Activated T-helper 1 cell treated with anti-CD3 and anti-CD28 coated beads, Interleukin-2, amount 50 U/mL, for 16 hours (primary cell): ENCODE measurements around the gene AURKB.

Experiments used
- DNase-seq, 2 donors: peaks; one replicate each; pipeline ENCODE4 v3.0.0-alpha.2; 2020; ENCODE audit warnings: low read depth in 1 of 2, low spot score in 1 of 2

Gene AURKB

DNA sequence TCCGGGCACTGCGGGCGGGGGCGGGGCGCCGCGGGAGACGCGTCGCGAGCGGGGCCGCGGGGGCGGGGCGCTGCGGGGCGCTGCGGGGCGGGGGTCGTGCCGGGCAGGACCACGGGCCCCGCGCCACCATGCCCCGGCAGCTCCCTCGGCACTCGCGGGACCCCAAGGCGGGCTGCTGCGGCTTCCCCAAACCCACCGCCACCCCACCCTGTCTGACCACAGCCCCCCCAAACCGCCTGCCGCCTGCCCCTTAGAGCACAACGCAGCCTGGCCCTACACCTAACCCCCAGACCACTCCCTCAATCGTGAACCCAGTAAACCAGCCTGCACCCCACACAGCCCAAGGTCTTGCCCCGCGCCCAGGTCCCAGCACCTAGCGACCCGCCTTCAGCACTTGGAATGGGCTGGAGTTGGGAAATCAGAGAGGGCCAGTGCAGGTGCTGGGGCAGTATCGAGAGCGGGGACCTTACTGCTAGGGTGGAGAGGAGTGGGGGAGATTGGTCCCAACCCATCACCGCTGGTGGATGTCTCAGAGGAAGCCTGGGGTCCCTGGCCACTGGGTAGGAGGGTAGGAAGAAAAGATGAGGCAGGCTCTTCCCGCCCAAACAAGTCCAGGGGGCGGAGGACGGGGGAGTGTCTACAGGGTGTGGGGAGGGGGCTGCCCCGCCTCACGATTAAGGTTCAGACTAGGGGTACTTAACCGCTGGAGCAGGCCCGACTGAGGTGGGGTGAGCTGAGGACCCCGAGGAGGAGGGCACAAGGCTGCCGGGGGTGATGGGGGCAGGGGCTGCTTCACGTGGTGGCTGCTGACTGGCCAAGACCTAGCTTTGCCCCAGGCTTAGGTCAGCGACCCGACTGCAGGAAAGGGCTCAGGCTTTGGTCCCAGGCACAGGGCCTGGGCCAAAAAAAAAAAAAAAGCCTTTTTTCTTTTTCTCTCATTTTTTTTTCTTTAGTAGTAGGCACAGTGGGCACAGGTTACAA is 47.1 kb downstream of the AURKB start:
- no peak for DNase-seq

DNA sequence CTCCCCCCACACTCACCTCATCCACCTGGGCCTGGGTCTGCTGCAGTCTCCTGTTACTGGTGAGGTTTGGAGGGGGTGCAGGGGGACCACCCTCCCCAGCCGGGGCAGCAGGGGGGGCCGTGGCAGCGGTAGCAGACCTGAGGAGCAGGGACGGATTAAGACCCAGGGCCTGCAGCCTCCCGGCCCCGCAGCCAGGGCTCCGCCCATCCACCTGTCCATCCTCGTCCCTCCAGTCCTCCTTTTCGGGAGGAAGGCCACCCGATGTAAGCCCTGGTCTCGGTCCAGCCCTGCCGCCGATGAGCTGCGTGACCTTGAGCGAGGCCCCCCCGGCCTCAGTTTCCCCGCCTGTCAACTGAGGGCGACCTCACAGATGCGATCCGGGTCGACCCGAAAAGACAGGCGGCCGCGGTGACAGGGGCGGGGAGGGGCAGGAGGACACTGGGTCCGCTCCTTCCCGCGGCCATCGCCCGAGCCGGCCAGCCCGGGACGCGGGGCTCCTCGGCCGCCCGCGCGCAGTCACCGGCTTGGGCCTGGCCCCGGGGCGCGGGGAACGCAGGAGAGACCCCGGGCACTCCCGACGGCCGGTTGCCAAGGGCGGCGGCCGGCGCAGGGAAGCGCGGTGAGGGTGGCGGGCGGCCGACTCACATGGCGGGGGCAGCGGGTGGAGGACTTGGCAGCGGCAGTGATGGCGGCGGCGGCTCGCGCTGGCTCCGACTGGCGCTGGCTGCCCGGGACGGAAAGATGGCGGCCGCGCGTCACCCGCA is 48.0 kb downstream of the AURKB start, which contains the start of gene VAMP2:
Gene VAMP2, minus strand, starts transcription at position 716 of the 764 bp plus-strand sequence. Its CDS starts 69 bp downstream, at position 647.
- DNase-seq = peak; percentile 71 to 79

DNA sequence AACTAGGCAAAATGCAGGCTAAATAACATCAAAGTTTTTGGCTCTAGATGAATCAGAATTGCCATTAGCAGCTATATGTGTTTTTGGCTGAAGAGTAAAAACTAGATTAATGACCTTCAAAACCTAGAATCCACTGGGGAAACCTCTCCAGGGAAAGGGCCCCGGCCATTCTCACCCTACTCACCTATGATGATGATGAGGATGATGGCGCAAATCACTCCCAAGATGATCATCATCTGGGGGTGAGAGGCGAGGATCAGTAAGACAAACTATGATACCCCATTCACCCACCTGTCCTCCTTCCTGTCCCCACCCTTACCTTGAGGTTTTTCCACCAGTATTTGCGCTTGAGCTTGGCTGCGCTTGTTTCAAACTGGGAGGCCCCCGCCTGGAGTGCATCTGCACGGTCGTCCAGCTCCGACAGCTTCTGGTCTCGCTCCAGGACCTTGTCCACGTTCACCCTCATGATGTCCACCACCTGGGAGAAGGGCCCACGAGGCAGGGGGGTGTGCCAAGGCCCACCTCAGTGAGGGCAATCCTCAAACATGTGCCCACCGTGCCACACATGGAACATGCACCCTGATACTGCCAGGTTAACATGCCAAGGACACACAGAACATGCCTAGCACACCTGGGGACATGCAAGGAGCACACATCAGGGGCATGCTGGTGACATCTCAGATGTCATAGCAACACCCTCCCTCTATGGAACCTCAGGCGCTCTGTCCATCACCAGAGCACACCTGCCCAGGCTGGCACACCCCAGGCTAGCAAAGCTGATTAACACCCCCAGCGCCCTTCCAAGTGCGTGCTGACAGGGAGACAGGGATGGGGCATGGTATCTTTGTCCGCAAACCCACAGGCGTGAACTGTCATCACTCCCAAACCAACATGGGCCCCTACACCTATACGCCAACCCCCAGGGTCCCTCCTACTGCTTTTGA is 48.8 kb downstream of the AURKB start:
- no peak for DNase-seq

DNA sequence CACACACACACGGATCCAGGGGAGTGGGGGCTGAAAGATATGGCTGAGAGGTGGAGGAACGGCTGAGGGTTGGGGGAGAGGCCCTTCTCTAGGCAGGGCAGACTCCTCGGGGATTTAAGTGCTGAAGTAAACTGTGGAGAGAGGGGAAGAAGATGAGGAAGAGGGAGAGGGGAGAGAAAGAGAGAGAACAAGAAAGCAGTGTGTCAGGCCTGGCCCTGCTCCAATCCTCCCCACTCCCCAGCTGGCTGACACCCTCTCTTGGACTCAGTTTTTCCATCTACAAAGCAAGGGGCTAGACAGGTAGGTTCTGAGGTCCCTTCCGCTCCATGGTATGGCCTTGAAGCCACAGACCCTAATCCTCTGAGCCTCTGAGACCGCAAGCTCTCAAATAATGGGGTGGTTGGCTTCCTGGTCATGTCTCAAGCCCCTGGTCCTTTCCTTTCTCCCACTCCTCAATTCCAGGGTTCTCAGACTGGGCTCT is 49.6 kb downstream of the AURKB start:
- DNase-seq = no peak

DNA sequence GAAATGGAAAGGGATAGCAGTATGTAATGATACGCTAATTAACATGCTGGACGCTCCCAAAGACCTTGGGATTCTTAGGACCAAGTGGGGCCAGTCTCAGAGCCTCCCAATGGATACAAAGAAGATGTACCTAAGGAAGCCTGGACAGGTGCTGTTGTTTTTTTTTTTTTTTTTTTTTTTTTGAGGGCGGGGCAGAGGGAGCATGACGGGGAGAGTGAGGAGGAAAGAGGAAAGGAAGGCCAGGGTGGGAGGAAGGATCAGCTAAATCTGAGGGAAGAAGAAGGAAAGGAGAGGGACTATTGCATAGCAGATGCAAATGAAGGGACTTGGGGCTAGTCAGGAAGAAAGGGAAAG is 50.2 kb downstream of the AURKB start:
- no peak for DNase-seq

DNA sequence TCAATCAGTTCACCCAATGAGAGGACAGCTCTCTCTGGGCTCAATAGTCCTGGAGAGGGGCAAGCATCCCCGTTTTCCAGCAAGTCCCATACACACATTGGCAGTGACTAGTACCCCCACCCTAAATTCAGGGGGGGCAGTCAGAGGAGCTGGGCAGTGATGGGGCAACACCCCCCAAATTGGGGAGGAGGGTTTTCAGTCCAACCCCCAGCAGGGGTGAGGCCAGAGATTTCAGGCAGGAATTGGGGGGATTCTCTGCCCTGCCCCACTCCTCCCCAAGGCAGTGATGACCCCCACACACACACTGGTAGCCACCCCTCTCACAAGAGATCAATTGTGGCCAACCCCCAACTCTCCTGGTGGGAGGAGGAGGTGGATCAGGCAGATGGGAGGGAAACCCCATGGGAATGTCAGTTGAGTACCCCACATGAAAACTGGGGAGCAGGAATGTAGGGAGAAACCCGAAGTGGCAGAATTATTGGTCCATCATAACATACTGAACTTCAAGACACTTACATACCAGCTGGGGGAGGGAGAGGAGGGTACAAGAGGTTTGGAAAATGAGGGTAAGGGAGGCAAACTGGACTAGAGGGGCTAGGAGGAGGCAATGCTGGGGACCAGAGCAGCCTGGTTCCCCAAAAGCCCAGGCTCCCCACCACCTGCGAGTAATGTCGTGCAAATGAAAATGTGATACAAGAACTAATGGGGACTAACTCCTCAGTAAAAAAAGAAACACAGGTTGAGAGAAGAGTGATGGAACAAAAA is 50.7 kb downstream of the AURKB start:
- no peak for DNase-seq

DNA sequence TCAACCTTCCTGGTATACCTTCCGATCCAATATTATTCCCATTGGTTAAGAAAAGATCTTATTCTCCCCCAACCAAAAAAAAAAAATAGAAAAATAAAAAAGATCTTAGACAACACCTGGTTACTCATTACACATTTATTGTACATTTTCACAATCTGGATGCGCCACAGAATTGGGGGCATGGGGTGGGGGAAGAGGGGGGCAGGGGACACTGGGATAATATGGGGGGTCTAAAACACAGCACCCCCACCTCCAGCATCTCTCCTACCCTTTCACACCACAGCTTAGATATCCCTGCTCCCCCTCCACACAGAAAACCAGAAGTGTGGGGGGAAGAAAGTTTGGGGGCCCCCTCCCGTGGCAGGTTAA is 51.4 kb downstream of the AURKB start:
- no peak for DNase-seq

DNA sequence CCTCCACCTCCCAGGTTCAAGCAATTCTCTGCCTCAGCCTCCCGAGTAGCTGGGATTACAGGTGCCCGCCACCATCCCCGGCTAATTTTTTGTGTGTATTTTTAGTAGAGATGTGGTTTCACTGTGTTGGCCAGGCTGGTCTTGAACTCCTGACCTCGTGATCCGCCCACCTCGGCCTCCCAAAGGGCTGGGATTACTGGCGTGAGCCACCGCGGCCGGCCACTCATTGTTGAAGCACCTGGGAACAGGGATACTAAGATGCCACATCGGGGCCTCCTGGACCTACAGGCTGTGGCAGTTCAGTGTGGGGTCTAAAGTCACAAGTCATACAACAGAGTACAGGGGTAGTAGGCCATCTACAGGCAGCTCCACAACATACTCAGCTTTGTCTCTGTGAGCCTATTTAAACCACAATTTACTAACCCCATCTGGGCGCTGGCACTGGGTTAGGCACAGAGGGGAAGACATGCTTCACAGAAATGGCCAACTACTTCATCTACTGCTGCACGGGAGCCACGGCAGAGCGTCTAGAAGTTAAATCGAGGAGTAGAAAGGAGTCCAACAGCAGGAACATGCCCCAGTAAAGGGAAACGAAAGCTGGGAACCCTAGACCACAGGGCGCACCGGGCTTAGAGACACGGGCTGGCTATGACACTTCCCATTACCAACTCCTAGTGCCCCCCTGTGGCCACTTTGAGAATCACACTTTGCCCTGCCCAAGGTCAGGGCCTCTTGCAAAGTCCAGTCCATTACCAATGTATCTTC is 51.9 kb downstream of the AURKB start:
- peak; percentile 80 to 81 for DNase-seq

DNA sequence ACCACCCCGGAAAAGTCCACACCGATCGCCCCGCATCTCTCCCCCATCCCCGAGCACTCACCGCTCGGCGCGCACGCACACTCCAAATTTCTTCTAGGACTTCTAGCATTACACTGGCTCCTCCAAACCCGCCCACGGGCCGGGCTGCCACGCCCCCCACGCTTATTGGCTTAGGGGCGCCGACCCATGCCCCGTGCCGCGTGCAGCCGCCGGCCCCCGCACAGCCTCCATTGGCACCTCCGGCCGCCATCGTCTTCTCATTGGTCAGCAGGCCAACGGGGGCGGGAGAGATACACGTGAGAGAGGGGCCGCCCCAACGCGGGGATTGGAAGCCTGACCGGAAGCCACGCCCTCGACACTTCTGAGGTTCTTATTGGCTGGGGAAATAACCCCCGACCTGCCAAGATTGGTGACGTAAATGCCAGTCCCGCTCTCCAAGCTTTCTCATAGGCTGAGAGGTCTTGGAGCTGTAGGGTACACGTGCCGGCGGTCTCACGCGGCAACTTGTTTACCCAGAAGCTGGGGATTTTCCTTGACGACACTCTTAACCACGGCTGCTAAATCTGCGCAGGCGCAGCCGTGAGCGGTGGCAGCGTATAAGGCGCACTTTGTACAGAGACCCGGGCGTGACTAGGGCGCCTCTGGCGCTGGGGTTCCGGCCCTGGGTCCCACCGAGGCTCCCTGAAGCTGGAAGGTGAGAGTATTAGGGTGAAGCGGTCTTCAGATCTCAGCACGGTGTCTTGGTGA is 54.0 kb downstream of the AURKB start:
- peak; percentile 99 to 100 for DNase-seq

DNA sequence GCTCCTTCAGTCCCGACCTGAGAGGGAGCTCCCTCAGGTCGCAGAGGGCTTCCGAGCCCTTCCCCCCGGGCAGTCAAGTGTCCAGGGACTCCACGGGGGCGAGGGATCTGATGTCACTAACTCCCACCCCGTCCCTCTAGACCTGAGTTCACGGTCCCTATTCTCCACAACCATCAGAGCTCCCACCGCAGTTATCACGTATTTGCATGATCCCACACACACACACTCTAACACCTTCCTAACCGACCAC is 54.5 kb downstream of the AURKB start:
- DNase-seq = no peak

DNA sequence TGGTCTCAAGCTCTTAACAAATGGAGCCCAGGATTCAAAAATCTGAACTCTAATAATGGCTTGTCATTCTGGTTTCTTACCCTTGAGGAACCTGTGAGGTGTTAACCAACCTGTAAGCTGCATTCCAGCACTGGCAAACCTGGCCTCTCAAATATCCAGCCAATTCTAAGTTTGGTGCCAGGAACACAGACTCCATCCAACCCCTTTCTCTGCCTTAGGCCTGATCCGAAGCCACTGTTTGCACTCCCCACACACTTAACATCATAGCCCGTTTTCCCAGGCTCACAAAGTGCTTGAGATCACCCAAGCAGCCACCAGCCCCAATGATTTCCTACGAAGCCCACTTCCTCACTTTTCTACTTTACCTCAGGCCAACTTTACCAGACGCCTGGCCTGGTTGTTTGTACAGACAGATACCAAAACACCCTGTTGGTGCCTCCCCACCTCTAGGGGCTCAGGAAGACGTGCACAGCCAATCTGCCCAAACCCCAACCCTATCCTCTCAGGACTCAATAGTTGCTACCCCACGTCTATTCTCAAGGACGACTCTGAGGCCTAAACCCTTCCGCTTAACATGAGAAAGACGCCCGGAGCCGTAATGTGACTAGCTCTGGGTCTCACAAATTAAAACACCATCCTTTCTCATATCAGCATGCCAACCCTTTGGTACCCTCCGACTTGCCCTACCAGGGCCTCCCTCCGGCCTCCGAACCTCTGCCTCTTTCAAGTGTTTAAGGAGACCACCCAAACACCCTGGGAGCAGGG is 55.0 kb downstream of the AURKB start:
- DNase-seq = no peak
